ENCODE measurements around the gene MACO1. TPM values are rescaled to one million over a fixed set of nuclear protein-coding genes. Genes with fewer than 3 reads are reported as not detected.

The MACO1 gene
- total and polyA plus RNA-seq, 2 of the 8 experiments (the other 6 are each of a cell fraction or from before 2014, with no cell fraction given), result 3.5 to 15.1 TPM

DNA sequence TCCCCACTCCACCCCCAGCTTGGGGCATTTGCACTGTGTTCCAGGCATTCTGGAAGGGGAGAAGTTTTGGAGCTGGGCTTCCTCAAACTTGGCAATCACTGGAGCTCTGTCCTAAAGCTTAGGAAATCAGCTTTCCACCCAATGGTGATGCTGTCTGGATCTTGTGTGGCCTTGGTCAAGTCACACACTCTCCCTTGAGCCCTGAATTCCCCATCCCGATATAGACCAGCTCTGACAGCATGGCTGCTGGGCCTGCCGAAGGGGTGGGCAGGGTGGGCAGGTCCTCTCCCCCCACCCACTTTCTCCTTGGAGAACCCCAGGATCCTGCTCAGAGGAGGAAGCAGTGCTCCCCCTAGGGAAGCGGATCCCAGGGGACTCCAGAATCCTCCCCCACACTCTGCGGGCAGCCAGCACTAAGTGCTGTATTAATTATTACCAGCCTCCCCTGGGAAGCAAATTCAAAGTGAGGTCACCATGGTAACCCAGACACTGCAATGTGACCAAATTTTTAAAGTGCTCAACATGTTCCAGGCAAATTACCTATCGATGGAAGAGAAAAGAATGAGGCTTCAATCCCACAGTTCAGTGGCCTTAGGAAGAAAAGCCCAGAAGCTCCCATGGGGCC lies 91.4 kb downstream of the MACO1 start (continued):
- no peak for TF ChIP-seq SRF (IDR thresholded peaks at IDR 0.05; ENCODE audit: low read depth, low read length)
- TF ChIP-seq NRF1 (IDR thresholded peaks at IDR 0.05; ENCODE audit: low read depth, low read length), result no peak
- no peak for TF ChIP-seq BRCA1 (IDR thresholded peaks at IDR 0.05; ENCODE audit: low read depth, low read length)
- TF ChIP-seq TCF12 (IDR thresholded peaks at IDR 0.05; ENCODE audit: low read depth, low read length), result no peak
